KOPT-K1 (cell line): ENCODE results near the gene MEGF10.

Experiments used
- H3K27ac ChIP-seq: fragments of 200-600 bp; sonication (generic); 2 replicates; pipeline ENCODE4 v1.5.1; 2016; ENCODE audit warnings: antibody characterized with exemption, mild to moderate bottlenecking, low read depth, low read length; ENCODE audit not compliant: poor library complexity, severe bottlenecking
- H3K36me3 ChIP-seq: fragments of 200-600 bp; sonication (generic); 2 replicates; pipeline ENCODE4 v1.5.1; 2017; ENCODE audit warnings: antibody characterized with exemption, mild to moderate bottlenecking, low read length, moderate library complexity; ENCODE audit not compliant: insufficient read depth
- H3K9me3 ChIP-seq: fragments of 200-600 bp; sonication (generic); 2 replicates; pipeline ENCODE4 v1.5.1; 2017; ENCODE audit warnings: antibody characterized with exemption, low read length, mild to moderate bottlenecking; ENCODE audit not compliant: insufficient read depth, poor library complexity, severe bottlenecking

Gene MEGF10

DNA sequence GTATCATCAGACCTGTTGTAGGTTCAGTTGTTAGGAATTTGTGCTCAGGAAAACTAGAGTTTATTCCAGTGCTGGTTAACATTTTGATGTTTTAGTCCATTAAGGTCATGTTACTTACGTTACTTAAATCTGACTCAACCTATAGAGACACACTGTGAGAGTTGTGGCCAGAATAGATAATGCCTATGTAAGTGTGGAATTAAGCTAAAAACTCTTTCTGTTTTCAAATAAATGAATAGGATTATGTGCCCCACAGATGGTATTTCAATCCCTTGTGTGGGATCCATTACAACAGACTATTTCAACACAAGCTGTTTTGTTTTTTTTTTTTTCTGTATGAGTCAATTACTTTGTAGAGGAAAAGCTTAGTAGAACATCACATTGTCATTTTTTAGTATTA lies 68.1 kb downstream of the MEGF10 start:
- Histone ChIP-seq H3K9me3 (no peaks in the 10 kb centered on the region), H3K27ac (no peak overlapping the region), H3K36me3 (no peaks in the 10 kb centered on the region)

DNA sequence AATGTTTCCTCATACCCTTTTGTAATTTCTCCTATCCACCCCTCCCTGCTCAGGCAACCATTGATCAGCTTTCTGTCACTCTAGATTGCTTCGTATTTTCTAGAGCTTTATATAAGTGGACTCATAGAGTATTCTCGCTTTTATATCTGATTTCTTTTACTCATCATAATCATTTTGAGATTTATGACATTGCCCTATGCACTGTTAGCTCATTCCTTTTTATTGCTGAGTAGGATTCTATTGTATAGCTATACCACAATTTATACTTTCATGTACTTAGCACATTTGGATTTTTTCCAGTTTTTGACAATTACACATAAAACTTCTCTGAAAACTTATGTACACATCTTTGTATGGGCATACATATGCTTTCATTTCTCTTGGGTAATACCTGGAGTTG lies 68.9 kb downstream of the MEGF10 start:
- Histone ChIP-seq H3K9me3 (no peaks in the 10 kb centered on the region), H3K36me3 (no peaks in the 10 kb centered on the region), H3K27ac (no peak overlapping the region)

DNA sequence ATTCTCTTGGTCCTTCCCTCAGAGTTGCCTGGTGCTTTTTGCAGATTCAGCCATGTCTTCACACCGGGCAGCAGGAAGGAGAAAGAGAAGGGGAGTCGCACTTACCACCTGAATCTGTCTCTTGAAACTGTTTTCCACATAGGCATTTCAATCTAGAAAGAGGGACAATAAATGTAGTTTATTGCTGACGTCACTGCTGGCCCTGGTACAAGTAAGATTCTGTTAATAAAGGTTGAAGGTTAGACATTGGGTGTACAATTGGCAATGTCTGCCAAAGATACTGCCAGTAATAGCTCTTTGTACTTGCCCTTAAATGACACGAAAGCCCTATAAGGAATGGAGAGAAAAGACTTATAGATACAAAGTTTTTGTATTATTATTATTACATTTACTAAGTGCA lies 72.8 kb downstream of the MEGF10 start:
- no peak overlapping the region for H3K27ac ChIP-seq
- no peaks in the 10 kb centered on the region for H3K9me3 ChIP-seq
- no peaks in the 10 kb centered on the region for H3K36me3 ChIP-seq

GRCh38 chr5:127367029-127367428 lies 76.4 kb downstream of the MEGF10 start:
- H3K36me3 ChIP-seq: no peaks in the 10 kb centered on the region
- no peaks in the 10 kb centered on the region for H3K9me3 ChIP-seq
- no peak overlapping the region for H3K27ac ChIP-seq

- no peak overlapping the region for H3K27ac ChIP-seq
- H3K9me3 ChIP-seq: no peaks in the 10 kb centered on the region
- H3K36me3 ChIP-seq: no peaks in the 10 kb centered on the region
These were observed 77.4 kb downstream of the MEGF10 start for GRCh38 chr5:127367946-127368465.

GRCh38 chr5:127369796-127370195 lies 79.2 kb downstream of the MEGF10 start:
- Histone ChIP-seq H3K9me3 (no peaks in the 10 kb centered on the region), H3K36me3 (no peaks in the 10 kb centered on the region), H3K27ac (no peak overlapping the region)

DNA sequence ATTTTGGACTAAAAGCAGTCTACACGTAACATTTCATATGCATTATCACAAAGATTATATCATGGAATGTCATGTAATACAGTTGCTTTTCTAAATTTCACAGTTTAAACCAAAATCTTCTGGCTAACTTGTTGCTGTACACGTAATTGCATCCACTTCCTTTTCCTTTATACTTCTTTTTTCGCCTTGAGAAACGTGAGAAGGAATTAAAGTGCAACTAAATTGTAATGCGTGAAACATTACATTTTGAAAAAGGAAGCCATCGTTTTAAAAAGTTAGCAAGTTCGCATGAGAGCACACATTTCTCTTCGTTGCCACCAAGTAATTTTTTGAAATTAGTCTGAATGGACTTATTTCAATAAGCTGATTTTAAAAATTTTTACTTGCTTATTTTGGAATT lies 80.0 kb downstream of the MEGF10 start:
- Histone ChIP-seq H3K27ac (no peak overlapping the region), H3K9me3 (no peaks in the 10 kb centered on the region), H3K36me3 (no peaks in the 10 kb centered on the region)

DNA sequence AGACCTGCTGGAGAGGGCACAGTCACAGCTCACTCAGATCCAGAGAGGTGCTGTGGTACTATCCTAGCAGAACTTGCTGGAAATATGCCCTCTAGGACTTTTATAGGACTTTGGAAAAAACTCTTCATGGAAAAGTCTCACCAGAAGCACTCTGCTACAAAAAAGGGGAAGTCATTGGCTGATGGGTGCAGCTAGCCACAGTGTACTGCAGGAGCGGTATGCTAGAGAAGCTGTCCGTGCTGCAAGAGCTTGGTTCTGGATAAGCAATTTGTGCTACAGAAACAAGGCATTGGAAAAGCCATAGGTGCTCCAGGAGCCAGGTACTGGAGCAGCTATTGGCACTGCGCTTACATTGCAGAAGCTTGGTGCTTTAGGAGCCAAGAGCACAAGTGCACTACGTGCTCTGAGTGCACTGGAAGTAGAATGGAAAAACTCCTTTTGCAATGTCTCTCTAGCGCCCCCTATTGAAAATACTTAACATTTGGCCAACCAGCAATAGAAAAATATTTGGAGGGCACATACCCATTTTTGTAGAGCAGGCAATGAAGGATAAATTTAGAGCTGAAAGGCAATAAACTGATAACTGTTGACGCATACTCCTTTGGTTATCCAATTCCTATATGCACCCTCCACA lies 83.4 kb downstream of the MEGF10 start:
- no peak overlapping the region for H3K27ac ChIP-seq
- no peaks in the 10 kb centered on the region for H3K9me3 ChIP-seq
- H3K36me3 ChIP-seq: no peaks in the 10 kb centered on the region

GRCh38 chr5:127375124-127375523 lies 84.5 kb downstream of the MEGF10 start:
- Histone ChIP-seq H3K27ac (no peak overlapping the region), H3K9me3 (no peaks in the 10 kb centered on the region), H3K36me3 (no peaks in the 10 kb centered on the region)

GRCh38 chr5:127375544-127376091 lies 85.0 kb downstream of the MEGF10 start:
- H3K36me3 ChIP-seq: no peaks in the 10 kb centered on the region
- no peak overlapping the region for H3K27ac ChIP-seq
- no peaks in the 10 kb centered on the region for H3K9me3 ChIP-seq

- no peaks in the 10 kb centered on the region for H3K36me3 ChIP-seq
- no peaks in the 10 kb centered on the region for H3K9me3 ChIP-seq
- no peak overlapping the region for H3K27ac ChIP-seq
These were observed 87.1 kb downstream of the MEGF10 start for GRCh38 chr5:127377651-127378050.

DNA sequence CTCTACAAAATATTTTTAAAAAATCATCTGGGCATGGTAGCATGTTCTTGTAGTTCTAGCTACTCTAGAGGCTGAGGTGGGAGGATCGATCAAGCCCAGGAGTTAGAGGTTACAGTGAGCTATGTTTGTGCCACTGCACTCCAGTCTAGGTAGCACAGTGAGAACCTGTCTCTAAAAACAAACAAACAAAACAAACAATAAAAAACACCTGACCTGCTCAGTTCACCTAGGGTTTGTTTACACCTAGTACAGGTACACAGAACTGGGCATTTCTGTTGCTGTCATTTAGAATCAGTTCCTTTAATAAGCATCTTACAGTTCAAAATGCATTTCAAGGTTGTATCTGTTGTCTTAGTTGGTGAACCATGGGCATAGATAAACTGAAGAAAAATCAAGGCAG lies 95.3 kb downstream of the MEGF10 start:
- Histone ChIP-seq H3K9me3 (no peaks in the 10 kb centered on the region), H3K36me3 (no peaks in the 10 kb centered on the region), H3K27ac (no peak overlapping the region)

DNA sequence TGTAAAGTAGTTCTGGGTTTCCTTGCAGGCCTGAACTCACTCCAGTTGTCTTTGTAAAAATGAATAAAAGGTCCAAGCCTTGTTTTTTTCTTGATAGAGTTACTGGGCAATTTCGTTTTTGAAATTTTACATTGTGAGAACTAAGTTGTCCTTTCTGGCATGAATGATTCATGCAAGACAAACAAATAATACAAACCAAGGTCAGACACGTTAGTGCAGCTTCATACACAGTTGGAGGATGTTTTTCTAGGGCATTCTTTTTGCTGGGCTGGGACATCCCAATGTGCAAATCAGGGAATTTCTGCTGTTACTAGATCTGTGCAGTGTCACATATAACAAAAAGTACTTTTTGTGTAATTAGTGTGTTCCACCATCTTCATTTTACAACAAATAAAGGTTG lies 96.0 kb downstream of the MEGF10 start:
- no peaks in the 10 kb centered on the region for H3K9me3 ChIP-seq
- H3K36me3 ChIP-seq: no peaks in the 10 kb centered on the region
- H3K27ac ChIP-seq: no peak overlapping the region

GRCh38 chr5:127389601-127390000 lies 99.0 kb downstream of the MEGF10 start:
- Histone ChIP-seq H3K27ac (no peak overlapping the region), H3K36me3 (no peaks in the 10 kb centered on the region), H3K9me3 (no peaks in the 10 kb centered on the region)

- Histone ChIP-seq H3K27ac (no peak overlapping the region), H3K9me3 (no peaks in the 10 kb centered on the region), H3K36me3 (no peaks in the 10 kb centered on the region)
These were observed 102.2 kb downstream of the MEGF10 start for GRCh38 chr5:127392762-127393161.

- Histone ChIP-seq H3K27ac (no peak overlapping the region), H3K36me3 (no peaks in the 10 kb centered on the region)
These were observed 106.0 kb downstream of the MEGF10 start for GRCh38 chr5:127396490-127397155.

More at GRCh38 chr5:127396490-127397155, 106.0 kb downstream of the MEGF10 start:
- H3K9me3 ChIP-seq: no peaks in the 10 kb centered on the region
